GM12801 (cell line): ENCODE measurements around the gene USP35.

Experiments
- CTCF ChIP-seq: IDR thresholded peaks from one replicate; pipeline ENCODE4 v1.5.1; 2011; ENCODE audit warnings: control low read depth; ENCODE audit not compliant: insufficient read length; ENCODE audit errors: extremely low read depth

Gene USP35

DNA sequence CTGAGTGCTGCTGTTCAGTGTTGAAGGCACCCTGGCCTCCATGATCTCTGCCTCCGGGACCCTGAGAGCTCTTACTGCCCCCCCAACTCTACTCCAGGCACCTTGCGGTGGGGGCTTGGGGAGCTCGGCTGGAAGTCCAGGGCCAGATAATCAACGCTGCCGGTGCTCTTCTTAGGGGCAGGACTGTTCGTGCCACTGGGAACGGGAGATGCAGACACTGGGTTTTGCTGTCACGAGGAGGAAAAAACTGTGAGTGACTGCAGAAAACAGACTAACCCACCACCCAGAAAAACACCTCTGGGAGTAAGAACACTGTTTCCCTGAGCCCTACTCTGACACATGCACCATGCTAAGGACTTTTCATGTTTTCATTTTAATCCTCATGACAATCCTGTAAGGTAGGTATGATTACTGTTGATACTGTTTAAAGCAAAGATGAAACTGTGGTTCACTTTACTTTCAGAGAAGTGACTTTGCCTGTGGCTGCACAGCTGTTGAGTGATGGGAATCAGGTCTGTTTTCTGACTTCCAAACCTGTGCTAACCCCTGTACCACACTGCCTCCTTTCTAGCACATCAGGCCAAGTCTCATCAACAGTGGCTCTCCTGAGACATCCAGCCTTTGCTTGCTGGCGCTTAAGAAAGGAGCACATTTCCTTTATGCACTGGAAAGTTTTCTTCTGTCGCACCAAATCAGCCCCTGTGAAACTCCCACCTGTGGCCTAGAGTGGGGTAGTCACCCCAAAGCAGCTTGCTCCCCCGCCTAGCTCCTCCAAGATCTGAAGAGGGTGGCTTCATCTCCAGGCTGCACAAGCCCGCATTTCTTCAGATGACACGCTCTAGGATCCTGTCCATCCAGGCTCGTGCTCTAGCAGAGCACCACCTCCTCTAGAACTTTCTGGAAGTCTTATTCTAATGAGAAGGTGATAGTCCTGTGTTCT is 31.8 kb downstream of the USP35 start:
- no peak for TF ChIP-seq CTCF

- no peak for TF ChIP-seq CTCF
These were observed 32.9 kb downstream of the USP35 start for GRCh38 chr11:78221396-78222315.

DNA sequence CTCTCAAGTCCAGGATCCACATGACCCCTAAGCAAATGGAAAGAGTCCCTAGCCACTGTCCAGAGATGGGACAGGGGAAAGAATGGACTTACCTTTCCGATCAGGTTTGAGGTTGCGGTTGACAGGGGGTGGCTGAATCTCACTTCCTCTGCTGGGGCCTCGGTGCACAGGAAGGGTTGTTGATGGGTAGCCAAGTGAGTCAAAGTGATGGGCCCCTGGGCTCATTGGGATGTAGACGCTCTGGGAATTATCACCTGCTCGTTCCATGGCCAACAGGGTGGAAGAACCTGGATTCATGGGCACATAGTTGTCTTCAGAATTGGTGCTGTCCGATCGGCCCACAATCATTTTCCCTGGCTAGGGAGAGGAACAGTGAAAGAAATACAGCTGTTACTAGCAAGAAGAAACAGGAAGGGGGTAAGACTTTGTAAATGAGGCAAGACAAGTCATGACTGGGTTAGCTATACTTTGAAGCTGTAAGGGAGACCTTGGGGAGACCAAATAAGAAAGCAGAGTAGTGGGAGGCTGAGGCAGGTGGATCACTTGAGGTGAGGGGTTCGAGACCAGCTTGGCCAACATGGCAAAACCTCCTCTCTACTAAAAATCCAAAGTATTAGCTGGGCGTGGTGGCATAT is 34.7 kb downstream of the USP35 start:
- no peak for TF ChIP-seq CTCF

DNA sequence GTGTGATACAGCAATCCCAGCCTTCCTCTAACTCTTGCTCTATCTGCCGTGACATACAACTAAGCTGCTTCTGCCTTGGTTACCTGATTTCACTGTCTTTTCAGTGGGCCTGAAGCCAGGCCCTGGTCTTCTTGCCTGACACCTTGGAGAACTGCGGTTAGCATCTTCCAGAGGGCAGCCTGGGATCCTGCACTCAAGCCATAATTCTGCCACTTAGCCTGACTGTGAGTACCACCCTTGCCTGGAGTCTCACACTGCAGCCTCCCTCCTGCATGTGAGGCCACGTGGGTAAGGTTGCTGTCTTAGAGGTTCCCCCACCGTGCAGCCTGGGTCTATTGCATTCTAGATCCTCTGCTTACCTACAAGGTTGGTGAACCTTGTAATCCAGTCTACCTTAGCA is 35.8 kb downstream of the USP35 start:
- TF ChIP-seq CTCF, result no peak

DNA sequence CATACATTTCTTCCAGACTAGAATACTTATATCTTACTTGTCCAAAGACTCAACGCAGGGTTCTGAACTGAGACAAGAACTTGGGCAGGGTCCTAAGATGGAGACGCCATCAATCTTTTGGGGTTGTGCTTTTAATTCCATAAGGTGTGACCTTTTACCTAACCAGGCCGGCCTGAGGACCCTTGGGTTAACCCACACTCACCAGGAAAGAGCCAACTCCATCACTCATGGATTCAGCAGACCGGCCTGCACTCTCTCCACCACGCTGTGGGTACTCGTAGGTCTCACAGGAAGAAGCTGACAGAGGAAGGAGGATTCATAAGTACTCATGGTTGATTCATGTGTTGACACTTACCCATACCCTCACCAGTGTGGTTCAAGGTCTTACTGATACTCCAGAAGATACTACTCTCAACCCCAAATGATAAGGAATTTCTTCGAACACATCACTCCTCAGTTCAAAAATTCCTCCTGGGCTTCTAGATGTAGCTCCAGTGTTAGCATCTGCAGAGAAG is 36.2 kb downstream of the USP35 start:
- TF ChIP-seq CTCF, result no peak

GRCh38 chr11:78226684-78227680 is 38.3 kb downstream of the USP35 start:
- no peak for TF ChIP-seq CTCF
